ENCODE data around the gene ASTL. TPM values are rescaled to one million over a fixed set of nuclear protein-coding genes. Genes with fewer than 3 reads are reported as not detected.
A peak's percentile ranks its signal among the peaks of the same experiment; 100 is the strongest.

ASTL gene
- total RNA-seq, 1 experiment from 2014 or later, result 0.23 TPM

GRCh38 chr2:96175951-96176350 is 37.6 kb upstream of the ASTL start:
- CTCF ChIA-PET, result interaction anchor here (1.4 to 1.8 kb wide), 2 partner anchors 91 to 153 kb away, joined by 4 to 10 read pairs; no protein-coding TSS in a partner anchor
- H3K9me3 Mint-ChIP-seq (ENCODE audit: unreplicated experiment), result no peaks in the 10 kb centered on the region
- Histone ChIP-seq H3K36me3 (ENCODE audit: control insufficient read depth, insufficient read depth, low read length) (no peaks in the 10 kb centered on the region), H3K4me3 (ENCODE audit: low read depth, low read length) (no peak overlapping the region), H3K27me3 (replicated peaks; ENCODE audit: control insufficient read depth, insufficient read depth, low read length) (no peaks in the 10 kb centered on the region), H3K9me3 (no peaks in the 10 kb centered on the region; the same call in 1 of the 2 replicates), H3K4me1 (no peaks in the 10 kb centered on the region)
- intact Hi-C loops (cut with micrococcal nuclease; ENCODE audit: unreplicated experiment), result loop anchor here (2.0 to 10.0 kb wide), 3 partner anchors 67 to 183 kb away; no protein-coding TSS in a partner anchor
- no peak overlapping the region for H3K4me3 Mint-ChIP-seq (ENCODE audit: unreplicated experiment)
- BruUV-seq (replicated peaks), result no TSS peak
- TF ChIP-seq, protein P1, sequence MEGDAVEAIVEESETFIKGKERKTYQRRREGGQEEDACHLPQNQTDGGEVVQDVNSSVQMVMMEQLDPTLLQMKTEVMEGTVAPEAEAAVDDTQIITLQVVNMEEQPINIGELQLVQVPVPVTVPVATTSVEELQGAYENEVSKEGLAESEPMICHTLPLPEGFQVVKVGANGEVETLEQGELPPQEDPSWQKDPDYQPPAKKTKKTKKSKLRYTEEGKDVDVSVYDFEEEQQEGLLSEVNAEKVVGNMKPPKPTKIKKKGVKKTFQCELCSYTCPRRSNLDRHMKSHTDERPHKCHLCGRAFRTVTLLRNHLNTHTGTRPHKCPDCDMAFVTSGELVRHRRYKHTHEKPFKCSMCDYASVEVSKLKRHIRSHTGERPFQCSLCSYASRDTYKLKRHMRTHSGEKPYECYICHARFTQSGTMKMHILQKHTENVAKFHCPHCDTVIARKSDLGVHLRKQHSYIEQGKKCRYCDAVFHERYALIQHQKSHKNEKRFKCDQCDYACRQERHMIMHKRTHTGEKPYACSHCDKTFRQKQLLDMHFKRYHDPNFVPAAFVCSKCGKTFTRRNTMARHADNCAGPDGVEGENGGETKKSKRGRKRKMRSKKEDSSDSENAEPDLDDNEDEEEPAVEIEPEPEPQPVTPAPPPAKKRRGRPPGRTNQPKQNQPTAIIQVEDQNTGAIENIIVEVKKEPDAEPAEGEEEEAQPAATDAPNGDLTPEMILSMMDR (IDR thresholded peaks at IDR 0.05; ENCODE audit: insufficient read depth in 1 of 2, low read depth in 1 of 2, low read length in 1 of 2, severe bottlenecking in 1 of 2, unreplicated experiment in 1 of 2), result no peak
- DNase-seq, result no peak
- H3K4me1 Mint-ChIP-seq (ENCODE audit: low read depth, unreplicated experiment), result no peaks in the 10 kb centered on the region
- H3K27me3 Mint-ChIP-seq (ENCODE audit: insufficient read depth, unreplicated experiment), result no peaks in the 10 kb centered on the region
- peaks cover under 1% of the 10 kb centered on the region for H3K36me3 Mint-ChIP-seq (ENCODE audit: insufficient read depth, unreplicated experiment)
- H3K27ac Mint-ChIP-seq (ENCODE audit: unreplicated experiment), result no peak overlapping the region
- POLR2A ChIA-PET, result no interaction called here

DNA sequence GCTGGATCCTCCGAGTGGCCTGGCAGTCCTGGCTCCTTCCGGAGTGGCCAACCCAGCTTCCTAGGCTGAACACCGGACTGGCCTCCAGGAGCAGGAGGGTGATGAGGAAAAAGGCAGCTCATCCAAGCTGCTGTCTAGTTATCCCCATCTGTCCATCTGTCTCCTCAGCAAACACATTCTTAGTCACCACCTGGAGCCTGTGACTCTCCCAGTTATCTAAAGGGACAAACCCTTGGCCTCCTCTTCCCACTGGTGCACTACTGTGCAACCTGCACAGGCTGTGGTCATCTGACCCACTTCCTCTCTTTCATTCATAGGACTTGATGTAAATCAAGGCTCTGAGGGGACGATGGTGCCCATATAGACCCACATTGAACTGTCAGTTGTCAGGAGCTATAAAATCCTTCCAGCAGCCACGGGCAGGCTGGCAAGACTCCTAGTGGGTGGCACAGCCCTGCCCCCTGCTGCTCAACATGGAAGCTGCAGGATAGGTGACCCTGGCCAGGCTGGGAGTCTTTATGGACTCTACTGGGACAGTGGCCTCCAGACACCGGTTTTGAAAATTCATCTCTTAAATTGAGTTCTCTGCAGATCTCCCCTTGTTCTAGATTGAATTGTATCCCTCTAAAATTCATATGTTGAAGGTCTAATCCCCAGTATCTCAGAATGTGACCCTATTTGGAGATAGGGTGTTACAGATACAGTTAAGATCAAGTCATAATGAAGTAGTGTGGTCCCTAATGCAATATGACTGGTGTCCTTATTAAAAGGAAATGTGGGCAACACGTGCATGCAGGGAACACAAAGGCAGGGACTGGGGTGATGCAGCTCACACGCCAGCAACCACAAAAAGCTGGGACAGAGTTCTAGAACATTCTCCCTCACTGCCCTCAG is 36.2 kb upstream of the ASTL start:
- no peak overlapping the region for H3K4me3 ChIP-seq (ENCODE audit: low read depth, low read length)
- Mint-ChIP-seq H3K4me3 (ENCODE audit: unreplicated experiment) (no peak overlapping the region), H3K27ac (ENCODE audit: unreplicated experiment) (no peak overlapping the region), H3K27me3 (ENCODE audit: insufficient read depth, unreplicated experiment) (no peaks in the 10 kb centered on the region), H3K9me3 (ENCODE audit: unreplicated experiment) (no peaks in the 10 kb centered on the region), H3K36me3 (ENCODE audit: insufficient read depth, unreplicated experiment) (peaks cover 9% of the 10 kb centered on the region), H3K4me1 (ENCODE audit: low read depth, unreplicated experiment) (no peaks in the 10 kb centered on the region)
- no peaks in the 10 kb centered on the region for H3K4me1 ChIP-seq
- no peaks in the 10 kb centered on the region for H3K36me3 ChIP-seq (ENCODE audit: control insufficient read depth, insufficient read depth, low read length)
- TF ChIP-seq, protein P1 (IDR thresholded peaks at IDR 0.05; ENCODE audit: insufficient read depth in 1 of 2, low read depth in 1 of 2, low read length in 1 of 2, severe bottlenecking in 1 of 2, unreplicated experiment in 1 of 2), result peak; percentile 89 to 96
- H3K27me3 ChIP-seq (replicated peaks; ENCODE audit: control insufficient read depth, insufficient read depth, low read length), result no peaks in the 10 kb centered on the region
- ChIA-PET CTCF (interaction anchor here (0.6 to 2.7 kb wide), 27 partner anchors 8 to 567 kb away, joined by 3 to 81 read pairs (median 4); partner anchors contain the start of genes ANKRD36C, ASTL, DUSP2 and STARD7), POLR2A (interaction anchor here (0.6 to 1.1 kb wide), 3 partner anchors 35 to 152 kb away, joined by 3 to 4 read pairs (median 3); partner anchors contain the start of gene ASTL)
- no TSS peak for BruUV-seq (replicated peaks)
- peaks cover 3% of the 10 kb centered on the region for H3K9me3 ChIP-seq
- intact Hi-C loops (cut with micrococcal nuclease; ENCODE audit: unreplicated experiment), result loop anchor here (1.0 to 10.0 kb wide), 4 partner anchors 36 to 182 kb away; partner anchors contain the start of gene ASTL
- DNase-seq, result peak; percentile 76 to 86

- ChIA-PET POLR2A (no interaction called here), CTCF (no interaction called here)
- H3K4me1 ChIP-seq, result no peaks in the 10 kb centered on the region
- H3K4me3 ChIP-seq (ENCODE audit: low read depth, low read length), result no peak overlapping the region
- H3K36me3 Mint-ChIP-seq (ENCODE audit: insufficient read depth, unreplicated experiment), result peaks cover 9% of the 10 kb centered on the region
- intact Hi-C loops (cut with micrococcal nuclease; ENCODE audit: unreplicated experiment), result loop anchor here (10.0 kb wide), 1 partner anchor 147 kb away; no protein-coding TSS in a partner anchor
- no peaks in the 10 kb centered on the region for H3K27me3 Mint-ChIP-seq (ENCODE audit: insufficient read depth, unreplicated experiment)
- no peaks in the 10 kb centered on the region for H3K9me3 Mint-ChIP-seq (ENCODE audit: unreplicated experiment)
- no peaks in the 10 kb centered on the region for H3K27me3 ChIP-seq (replicated peaks; ENCODE audit: control insufficient read depth, insufficient read depth, low read length)
- DNase-seq, result no peak
- TF ChIP-seq, protein P1 (IDR thresholded peaks at IDR 0.05; ENCODE audit: insufficient read depth in 1 of 2, low read depth in 1 of 2, low read length in 1 of 2, severe bottlenecking in 1 of 2, unreplicated experiment in 1 of 2), result no peak
- no peaks in the 10 kb centered on the region for H3K36me3 ChIP-seq (ENCODE audit: control insufficient read depth, insufficient read depth, low read length)
- no peak overlapping the region for H3K4me3 Mint-ChIP-seq (ENCODE audit: unreplicated experiment)
- peak overlapping the region; percentile 5 for H3K27ac Mint-ChIP-seq (ENCODE audit: unreplicated experiment)
- H3K9me3 ChIP-seq, result peaks cover 3% of the 10 kb centered on the region
- no TSS peak for BruUV-seq (replicated peaks)
- H3K4me1 Mint-ChIP-seq (ENCODE audit: low read depth, unreplicated experiment), result no peaks in the 10 kb centered on the region
These were observed 33.5 kb upstream of the ASTL start for GRCh38 chr2:96171831-96172230.
